Stimulated activated CD4-positive, alpha-beta T cell treated with anti-CD3 and anti-CD28 coated beads, Interleukin-12 subunit alpha, Interleukin-12 subunit beta, amount 100 ng/mL, for 24 hours (primary cell): ENCODE measurements around the gene KBTBD2.
"Not testable (repeated sequence)": the region's sequence is repeated elsewhere in the genome, so short reads cannot be mapped to it uniquely, and the experiment has no call there.

ENCODE experiments used
- DNase-seq, 2 experiments: peaks; one replicate each; pipeline ENCODE4 v3.0.0-alpha.2; 2020; ENCODE audit warnings: low read depth in 2 of 2

KBTBD2 gene

GRCh38 chr7:32891043-32891799 lies at the start of gene KBTBD2:
Gene KBTBD2 (minus strand): TSS chr7:32891760. CDS start chr7:32879604, 12,156 bp downstream.
- DNase-seq, result peak; percentile 52 to 69

DNA sequence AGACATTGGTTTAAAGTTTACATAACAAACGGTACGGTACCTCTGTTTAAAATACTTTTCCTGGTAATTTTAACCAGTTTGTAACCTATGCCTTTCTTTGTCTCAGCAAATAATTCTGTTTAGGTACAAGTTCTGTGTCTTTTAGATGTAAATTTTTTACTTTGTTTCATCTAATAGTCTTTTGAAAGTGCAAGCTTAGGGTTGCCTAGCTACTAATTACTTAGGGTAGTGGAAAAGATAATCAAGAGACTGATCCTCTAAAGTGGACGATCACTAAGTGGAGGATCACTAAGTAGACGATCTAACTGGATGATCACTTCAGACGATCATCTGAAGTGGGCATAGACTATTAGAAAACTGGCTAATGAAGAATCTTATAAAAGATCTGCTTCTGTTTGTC lies 49.6 kb upstream of the KBTBD2 start:
- DNase-seq, result no peak

DNA sequence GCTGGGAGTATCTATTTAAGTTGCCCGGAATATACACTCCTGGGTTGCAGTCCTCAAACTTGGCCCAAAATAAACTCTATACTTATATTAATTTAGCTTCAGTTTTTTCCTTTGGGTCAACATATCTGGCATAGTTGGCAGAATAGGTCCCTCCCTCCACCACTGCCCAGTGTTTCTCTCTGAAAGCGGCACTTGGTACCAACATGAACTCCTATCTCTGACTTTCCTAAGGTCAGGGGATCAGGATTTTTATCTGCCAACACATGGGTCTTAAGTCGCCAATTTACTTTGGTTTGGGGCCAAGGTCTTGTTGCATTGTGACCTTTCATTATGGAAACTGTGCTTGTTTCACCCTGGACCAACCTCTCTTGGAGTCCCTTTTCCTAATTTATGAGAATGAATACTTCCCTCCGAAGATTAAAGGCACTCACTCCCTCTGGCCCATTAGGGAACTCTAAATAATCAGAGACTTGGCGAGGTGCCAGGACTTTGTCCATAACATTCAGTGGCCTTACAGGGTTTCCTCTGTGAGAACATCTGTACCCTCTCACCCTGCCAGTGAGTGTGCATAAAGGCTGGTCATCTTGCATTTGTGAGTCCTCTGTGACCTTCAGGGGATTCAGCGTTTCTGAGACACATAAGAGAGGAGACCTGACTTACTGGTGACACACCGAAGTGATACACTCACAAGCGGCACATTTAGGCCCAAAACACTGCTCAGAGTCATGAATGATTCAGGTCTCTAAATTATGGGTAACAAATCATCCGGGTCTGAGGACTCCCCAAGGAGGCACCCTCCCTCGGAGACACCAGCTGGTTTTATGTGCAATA lies 46.0 kb upstream of the KBTBD2 start:
- DNase-seq, result no peak

DNA sequence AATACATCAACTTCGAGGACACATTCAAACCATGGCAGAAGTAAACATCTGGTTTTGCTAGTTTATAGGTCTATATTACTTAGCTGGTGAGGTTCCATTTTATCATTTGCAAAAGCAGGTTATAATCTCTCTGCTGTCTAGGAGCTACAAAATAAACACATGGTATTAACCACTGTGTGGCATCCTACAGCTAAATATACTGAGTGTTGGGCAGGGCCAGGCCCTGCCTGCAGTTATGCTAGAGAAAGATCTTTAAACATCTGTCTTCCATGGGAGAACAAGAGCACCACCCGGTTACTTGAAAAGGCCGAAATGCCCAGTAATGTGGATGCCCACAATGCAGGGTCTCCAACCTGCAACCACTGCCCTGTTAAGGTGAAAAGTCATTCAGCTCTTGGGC lies 45.1 kb upstream of the KBTBD2 start:
- no peak for DNase-seq

DNA sequence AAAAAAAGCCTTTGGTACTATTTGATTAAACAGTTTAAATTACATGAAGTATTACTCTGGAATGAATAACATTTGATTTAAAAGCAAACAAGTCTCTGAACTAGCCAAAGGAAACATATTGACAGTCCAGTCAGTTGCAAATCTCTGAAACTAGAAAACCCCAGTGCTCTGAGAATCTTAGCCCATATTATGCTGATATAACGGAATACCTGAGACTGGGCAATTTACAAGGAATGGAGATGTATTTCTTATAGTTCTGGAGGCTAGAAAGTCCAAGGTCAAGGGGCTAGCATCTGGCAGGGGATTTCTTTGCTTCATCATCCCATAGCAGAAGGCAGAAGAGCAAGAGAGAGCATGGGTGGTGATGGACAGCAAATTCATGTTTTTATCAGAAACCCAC lies 44.0 kb upstream of the KBTBD2 start:
- no peak for DNase-seq

- DNase-seq, result no peak
These were observed 38.8 kb upstream of the KBTBD2 start for GRCh38 chr7:32930378-32930777.

GRCh38 chr7:32929430-32930143 lies 38.0 kb upstream of the KBTBD2 start:
- no peak for DNase-seq

DNA sequence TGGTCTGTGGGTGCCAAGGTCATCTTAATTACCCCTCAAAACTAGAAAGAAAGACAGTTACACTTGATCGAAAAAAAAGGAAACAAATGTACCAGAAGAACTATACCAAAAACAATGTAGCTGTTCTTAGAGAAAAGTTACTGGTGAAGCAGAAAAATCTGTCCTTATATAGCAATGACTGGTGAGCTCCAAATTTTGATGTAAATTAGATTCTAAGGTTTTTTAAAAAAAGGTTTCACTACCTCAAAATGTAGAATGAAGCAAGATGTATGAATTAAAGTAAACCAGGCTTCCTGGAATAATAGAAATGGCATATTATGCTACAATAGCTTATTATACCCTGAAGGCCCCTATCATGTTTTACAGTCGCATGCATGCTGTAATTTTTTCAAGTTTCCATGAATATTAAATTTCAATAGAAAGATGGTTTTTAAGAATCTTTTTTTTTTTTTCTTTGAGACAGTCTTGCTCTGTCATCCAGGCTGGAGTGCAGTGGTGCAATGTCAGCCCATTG lies 37.3 kb upstream of the KBTBD2 start:
- DNase-seq, result no peak

DNA sequence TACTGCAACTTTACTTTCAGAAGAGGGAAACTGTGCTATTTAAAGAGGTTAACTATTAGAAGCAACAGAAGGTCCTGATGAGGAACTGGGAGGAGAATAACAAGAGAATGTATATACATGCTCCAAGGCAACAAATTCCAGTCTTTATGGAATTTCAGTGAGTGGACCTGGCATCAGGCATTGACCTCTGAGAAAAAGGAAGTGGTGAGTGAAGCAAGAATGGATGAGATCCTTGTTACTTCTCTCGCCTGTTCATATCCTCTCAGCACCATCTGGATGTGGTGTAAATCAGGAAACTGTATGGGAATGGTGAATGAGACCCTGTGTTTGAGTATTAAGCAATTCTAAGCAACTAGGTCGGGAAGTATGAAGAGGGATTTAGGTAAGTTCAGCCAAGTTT lies 30.3 kb upstream of the KBTBD2 start:
- DNase-seq, result no peak

DNA sequence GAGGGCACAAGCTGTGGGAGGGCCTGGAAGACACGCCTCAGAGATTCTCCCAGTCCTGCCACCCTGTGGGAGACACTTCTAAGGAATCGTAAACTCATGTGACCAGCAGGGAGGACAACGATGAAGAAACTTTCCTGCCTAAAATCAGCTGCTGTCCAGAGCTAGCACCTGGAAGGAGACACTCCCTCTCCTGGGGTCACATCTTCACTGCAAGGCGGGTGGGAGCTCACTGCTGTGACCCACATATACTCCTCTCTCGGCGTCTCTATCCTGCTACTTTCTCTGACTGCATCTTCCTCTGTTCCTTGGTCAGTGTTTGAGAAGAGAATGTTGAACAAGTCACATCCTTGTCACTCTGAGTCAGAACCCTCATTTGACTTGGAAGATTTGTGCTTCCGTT lies 25.4 kb upstream of the KBTBD2 start:
- DNase-seq, result not testable (repeated sequence)

- DNase-seq, result no peak
These were observed 24.4 kb upstream of the KBTBD2 start for GRCh38 chr7:32916006-32916405.

DNA sequence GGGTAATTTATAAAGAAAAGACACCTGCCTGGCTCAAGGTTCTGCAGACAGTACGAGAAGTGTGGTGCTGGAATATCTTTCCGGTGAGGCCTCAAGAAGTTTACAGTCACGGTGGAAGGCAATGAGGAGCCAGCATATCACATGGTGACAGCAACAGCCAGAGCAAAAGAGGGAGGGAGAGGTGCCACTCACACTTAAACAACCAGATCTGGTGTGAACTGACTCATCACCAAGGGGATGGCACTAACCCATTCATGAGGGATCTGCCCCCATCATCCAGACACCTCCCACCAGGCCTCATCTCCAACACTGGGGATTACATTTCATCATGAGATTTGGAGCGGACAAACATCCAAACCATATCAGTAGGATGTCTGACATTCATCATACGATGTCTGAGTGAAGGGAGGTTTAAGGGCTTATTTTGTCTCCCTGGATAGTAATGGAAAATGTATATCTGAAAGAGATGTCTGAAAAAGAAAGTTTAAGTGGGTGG lies 23.5 kb upstream of the KBTBD2 start:
- no peak for DNase-seq

GRCh38 chr7:32914184-32914583 lies 22.6 kb upstream of the KBTBD2 start:
- no peak for DNase-seq

GRCh38 chr7:32910195-32910594 lies 18.6 kb upstream of the KBTBD2 start:
- DNase-seq, result no peak

DNA sequence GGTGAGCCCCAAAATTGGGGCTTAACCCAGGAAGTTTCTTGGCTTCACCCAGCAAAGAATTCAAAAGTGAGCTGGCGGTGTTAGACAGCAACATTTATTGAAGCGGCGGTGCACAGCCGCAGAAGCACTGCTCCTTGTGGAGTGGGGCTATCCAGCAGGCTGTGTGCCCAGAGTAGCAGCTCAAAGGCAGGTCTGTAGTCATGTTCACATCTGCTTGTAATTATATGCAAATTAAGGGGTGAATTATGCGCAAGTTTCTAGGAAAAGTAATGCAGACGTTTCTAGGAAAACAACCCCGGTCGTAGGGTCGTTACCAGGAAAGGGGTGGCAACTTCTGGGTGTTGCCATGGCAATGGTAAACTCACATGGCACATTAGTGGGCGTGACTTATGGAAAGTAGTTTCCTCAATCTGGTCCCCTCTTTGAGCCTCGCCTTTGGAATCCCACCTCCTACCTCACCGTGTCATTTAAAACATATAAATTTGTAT lies 13.7 kb upstream of the KBTBD2 start:
- peak; percentile 48 to 55 for DNase-seq

DNA sequence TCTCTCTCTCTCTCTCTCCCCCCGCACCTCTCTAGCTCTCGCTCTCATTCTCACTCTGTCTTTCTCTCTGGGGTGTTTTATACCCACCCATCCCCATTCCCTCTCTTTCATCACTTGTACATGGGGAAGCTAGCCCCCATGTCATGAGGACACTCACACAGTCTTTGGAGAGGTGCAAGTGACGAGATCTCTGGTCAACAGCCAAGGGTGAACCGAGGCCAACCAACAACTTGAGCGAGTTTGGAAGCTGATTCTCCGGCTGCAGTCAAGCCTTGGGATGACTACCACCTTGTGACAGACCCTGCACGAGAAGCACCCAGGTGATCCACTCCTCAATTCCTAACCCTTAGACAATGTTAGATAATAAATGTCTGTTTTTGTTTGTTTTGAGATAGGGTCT lies 10.1 kb upstream of the KBTBD2 start:
- no peak for DNase-seq

DNA sequence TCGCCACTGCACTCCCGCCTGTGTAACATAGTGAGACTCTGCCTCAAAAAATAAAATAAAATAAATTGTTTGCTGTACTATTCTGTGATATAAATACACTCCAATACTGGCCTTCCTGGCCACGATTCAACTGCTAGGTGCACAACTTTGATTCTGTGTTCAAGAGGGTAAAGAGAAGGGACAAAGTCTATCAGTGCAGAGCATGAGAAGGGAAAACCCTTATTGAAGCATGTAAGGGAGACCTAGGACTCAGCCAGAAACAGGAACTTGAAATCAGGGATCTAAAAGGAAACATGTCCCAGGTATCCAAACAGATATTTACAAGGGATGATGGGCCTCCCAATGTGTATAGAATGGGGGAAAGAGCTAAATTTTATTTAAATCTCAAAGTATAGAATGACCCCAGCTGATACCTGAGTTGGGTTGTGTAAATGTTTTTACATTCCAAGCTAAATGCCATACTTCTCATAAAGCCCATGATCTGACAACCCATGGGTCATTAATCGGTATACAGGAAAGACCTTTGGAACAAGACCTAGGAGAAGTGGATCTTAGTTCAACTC lies 9.0 kb upstream of the KBTBD2 start:
- DNase-seq, result no peak

- DNase-seq, result not testable (repeated sequence)
These were observed 5.8 kb upstream of the KBTBD2 start for GRCh38 chr7:32897376-32897775.

DNA sequence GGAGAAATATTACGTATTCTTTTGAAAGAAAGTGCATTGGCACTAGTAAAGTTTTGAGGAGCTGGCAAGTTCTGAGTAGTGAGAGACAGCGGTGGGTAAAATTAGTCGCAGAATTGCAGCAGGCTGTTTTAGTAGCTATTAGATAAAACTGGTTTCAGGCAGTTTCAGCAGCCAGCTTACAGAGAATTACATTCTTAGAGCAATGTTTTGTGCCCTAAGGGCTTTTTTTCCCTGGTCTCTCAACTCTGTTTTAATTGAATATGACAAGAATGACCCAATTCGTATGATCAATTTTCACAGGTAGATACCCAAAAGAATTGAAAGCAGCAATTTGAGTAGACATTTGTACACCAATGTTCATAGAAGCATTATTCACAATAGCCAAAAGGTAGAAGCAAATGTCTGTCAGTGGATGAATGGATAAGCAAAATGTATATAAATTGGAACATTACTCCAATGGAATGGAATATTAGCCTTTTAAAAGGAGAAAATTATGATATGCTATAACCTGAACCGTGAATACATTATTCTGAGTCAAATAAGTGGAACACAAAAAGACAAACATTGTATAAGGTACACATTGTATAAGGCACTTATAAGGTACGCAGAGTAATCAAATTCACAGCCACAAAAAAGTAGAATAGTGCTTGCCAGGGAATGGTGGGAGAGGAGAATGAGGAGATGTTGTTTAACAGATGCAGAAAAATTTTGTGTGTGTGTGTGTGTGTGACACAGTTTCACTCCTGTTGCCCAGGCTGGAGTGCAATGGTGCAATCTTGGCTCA lies 5.2 kb upstream of the KBTBD2 start:
- no peak for DNase-seq

GRCh38 chr7:32894171-32894570 lies 2.6 kb upstream of the KBTBD2 start:
- no peak for DNase-seq

DNA sequence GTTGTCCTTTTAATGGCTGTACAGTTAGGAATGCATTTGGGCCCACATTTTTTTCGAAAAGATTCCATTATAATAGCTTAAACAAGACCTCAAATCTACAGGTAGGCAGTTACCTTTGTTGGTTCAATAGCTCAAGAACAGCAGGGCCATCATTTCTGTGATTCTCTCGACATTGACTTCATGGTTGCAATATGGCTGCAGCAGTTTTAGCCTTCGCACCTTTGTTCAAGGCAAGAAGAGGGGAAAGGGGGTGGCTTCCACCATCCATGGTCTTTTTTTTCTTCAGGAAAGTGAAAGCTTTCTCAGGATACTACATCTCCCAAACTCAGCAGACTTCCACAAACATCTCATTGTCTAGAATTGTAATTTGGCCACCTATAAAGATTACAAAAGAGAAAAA lies 2.2 kb upstream of the KBTBD2 start:
- no peak for DNase-seq
